Endothelial cell of umbilical vein (primary cell): ENCODE results near the gene TIMM21. TPM values are rescaled to one million over a fixed set of nuclear protein-coding genes. Genes with fewer than 3 reads are reported as not detected.

ENCODE experiments used
- BruUV-seq: library from RNA; stranded (reverse); fragments of 400-500 nt; replicated peaks from 2 replicates; lab custom pipeline; 2021; lab: Mats Ljungman, UMichigan
- CTCF ChIA-PET: fragments of 300-600, 350-600 bp; sonication (Branson Sonifier 250); formaldehyde crosslinking; loops from one replicate; lab custom pipeline; 2021; ENCODE audit warnings: antibody characterized with exemption, inconsistent platforms; lab: Charles Lee
- POLR2A ChIA-PET: fragments of 300-600, 350-600 bp; sonication (Branson Sonifier 250); formaldehyde crosslinking; loops from one replicate; lab custom pipeline; 2021; ENCODE audit warnings: antibody characterized with exemption, inconsistent platforms; lab: Charles Lee
- DNase-seq: peaks from one replicate; pipeline ENCODE4 v3.0.0-alpha.2; 2011; ENCODE audit warnings: low read depth, low spot score
- FAIRE-seq: peaks from 2 replicates; lab custom pipeline; 2011; peaks lifted over from hg19 to GRCh38; lab: Jason Lieb, UNC
- H2AFZ ChIP-seq: 2 replicates; pipeline ENCODE4 v1.6.0; 2012; ENCODE audit warnings: low read depth, low read length, control low read depth, inconsistent platforms
- H3K27ac ChIP-seq: 2 replicates; pipeline ENCODE4 v1.5.1; 2011; ENCODE audit warnings: low read depth, mild to moderate bottlenecking, control low read depth, low read length, moderate library complexity; ENCODE audit not compliant: insufficient read depth
- H3K27me3 ChIP-seq, 2 experiments: 2 replicates each; pipeline versions ENCODE4 v1.6.0 to v1.6.1; 2011; ENCODE audit warnings: low read length in 2 of 2, mixed read lengths in 1 of 2; ENCODE audit not compliant: control insufficient read depth in 2 of 2, insufficient read depth in 2 of 2
- H3K36me3 ChIP-seq, 2 experiments: 2 replicates in 1 of 2; 3 replicates in 1 of 2; pipeline ENCODE4 v1.5.1; 2011; ENCODE audit warnings: low read length in 2 of 2, mild to moderate bottlenecking in 1 of 2, moderate library complexity in 1 of 2; ENCODE audit not compliant: control insufficient read depth in 2 of 2, insufficient read depth in 2 of 2; ENCODE audit errors: extremely low read depth in 1 of 2
- H3K4me1 ChIP-seq: 3 replicates; pipeline ENCODE4 v1.5.1; 2011; ENCODE audit warnings: mild to moderate bottlenecking, low read length; ENCODE audit not compliant: control insufficient read depth, insufficient read depth; ENCODE audit errors: extremely low read depth
- H3K4me2 ChIP-seq: 2 replicates; pipeline ENCODE4 v1.6.1; 2011; ENCODE audit warnings: low read length, control low read depth, mixed read lengths; ENCODE audit not compliant: insufficient read depth
- H3K4me3 ChIP-seq, 3 experiments: fragments of 200-600 bp in 1 of 3; sonication (generic), shearing (Covaris generic) in 1 of 3; replicated peaks in 1 of 3; 2 replicates each; pipeline ENCODE4 v1.5.1; 2011 to 2016; ENCODE audit warnings: control low read depth in 3 of 3, low read length in 3 of 3, mild to moderate bottlenecking in 2 of 3, inconsistent platforms in 1 of 3, low read depth in 1 of 3, moderate library complexity in 1 of 3; ENCODE audit not compliant: insufficient read depth in 1 of 3
- H3K79me2 ChIP-seq: 2 replicates; pipeline ENCODE4 v1.6.0; 2012; ENCODE audit warnings: low read length, inconsistent platforms; ENCODE audit not compliant: control insufficient read depth, insufficient read depth
- H3K9ac ChIP-seq: replicated peaks from 2 replicates; pipeline ENCODE3; 2011; ENCODE audit warnings: low read length, control low read depth; ENCODE audit not compliant: insufficient read depth; ENCODE audit errors: extremely low read depth
- H3K9me1 ChIP-seq: replicated peaks from 3 replicates; pipeline ENCODE4 v1.6.0; 2011; ENCODE audit warnings: mild to moderate bottlenecking, low read length; ENCODE audit not compliant: control insufficient read depth, insufficient read depth; ENCODE audit errors: extremely low read depth
- H3K9me3 ChIP-seq: replicated peaks from 2 replicates; pipeline ENCODE4 v1.5.1; 2012; ENCODE audit warnings: low read length, inconsistent platforms; ENCODE audit not compliant: control insufficient read depth, insufficient read depth
- H4K20me1 ChIP-seq: replicated peaks from 2 replicates; pipeline ENCODE3; 2011; ENCODE audit warnings: mild to moderate bottlenecking, low read length; ENCODE audit not compliant: control insufficient read depth, insufficient read depth; ENCODE audit errors: extremely low read depth
- CTCF ChIP-seq, 2 donors: IDR thresholded peaks; 1 replicate in 1 of 2; 2 replicates in 1 of 2; pipeline ENCODE4 v1.5.1; 2011; ENCODE audit warnings: low read length in 2 of 2, mild to moderate bottlenecking in 2 of 2, moderate library complexity in 2 of 2, control low read depth in 1 of 2, inconsistent platforms in 1 of 2, low read depth in 1 of 2; ENCODE audit not compliant: insufficient read depth in 1 of 2; ENCODE audit errors: extremely low read depth in 1 of 2
- EZH2 ChIP-seq: IDR thresholded peaks from 2 replicates; pipeline ENCODE4 v1.6.1; 2012; ENCODE audit warnings: borderline replicate concordance, low read depth, mild to moderate bottlenecking, moderate library complexity, low read length, inconsistent platforms; ENCODE audit not compliant: severe bottlenecking
- FOS ChIP-seq: IDR thresholded peaks from 2 replicates; pipeline ENCODE4 v1.6.1; 2011; ENCODE audit warnings: mild to moderate bottlenecking, low read length, moderate library complexity, borderline replicate concordance; ENCODE audit not compliant: insufficient read depth
- GATA2 ChIP-seq: IDR thresholded peaks from 2 replicates; pipeline ENCODE4 v1.7.0; 2011; ENCODE audit warnings: low read depth, mild to moderate bottlenecking, moderate library complexity, mixed read lengths, low read length; ENCODE audit not compliant: insufficient read length, insufficient read depth
- JUN ChIP-seq: IDR thresholded peaks from 2 replicates; pipeline ENCODE4 v1.6.1; 2011; ENCODE audit warnings: borderline replicate concordance, low read depth; ENCODE audit not compliant: insufficient read length, insufficient read depth
- MAX ChIP-seq: IDR thresholded peaks from 2 replicates; pipeline ENCODE4 v1.6.1; 2011; ENCODE audit not compliant: insufficient read depth, insufficient read length
- MYC ChIP-seq: IDR thresholded peaks from one replicate; pipeline ENCODE4 v1.6.1; 2011; ENCODE audit warnings: mild to moderate bottlenecking, low read depth, low read length
- POLR2A ChIP-seq: IDR thresholded peaks from 2 replicates; pipeline ENCODE4 v1.6.1; 2012; ENCODE audit warnings: low read depth, mild to moderate bottlenecking, control low read depth, low read length
- POLR2AphosphoS5 ChIP-seq: IDR thresholded peaks from 2 replicates; pipeline ENCODE4 v1.6.1; 2012; ENCODE audit warnings: low read depth, mild to moderate bottlenecking, control low read depth, low read length, moderate library complexity; ENCODE audit not compliant: insufficient read depth
- dilution Hi-C: fragments of 300-500 bp; cut with MboI; formaldehyde crosslinking; loops from one replicate; pipeline ENCODE4 v1.15.0; 2019; ENCODE audit warnings: low sequenced_read_pairs; ENCODE audit not compliant: extremely low pct_ligation_motif_present
- intact Hi-C: fragments of 100-400 bp; cut with micrococcal nuclease; formaldehyde crosslinking; loops from one replicate; pipeline ENCODE4 v1.10.0; 2022
- polyA plus RNA-seq, 4 experiments: library from polyadenylated mRNA; depleted of rRNA in 3 of 4; stranded (reverse) in 3 of 4; unstranded in 1 of 4; fragments of >200 nt; gene quantifications; 2 replicates each; pipeline versions ENCODE4 v1.2.1 to v1.2.3, GENCODE V29; 2011 to 2012; ENCODE audit warnings: missing spikeins in 1 of 4
- total RNA-seq: library from RNA; stranded (reverse); gene quantifications from 2 replicates; pipeline ENCODE4 v1.2.3, GENCODE V29; 2021

The TIMM21 gene
- total and polyA plus RNA-seq, 2 donors (not counting 3 experiments of a cell fraction or from before 2014, with no cell fraction given): 22.9 to 38.9 TPM

DNA sequence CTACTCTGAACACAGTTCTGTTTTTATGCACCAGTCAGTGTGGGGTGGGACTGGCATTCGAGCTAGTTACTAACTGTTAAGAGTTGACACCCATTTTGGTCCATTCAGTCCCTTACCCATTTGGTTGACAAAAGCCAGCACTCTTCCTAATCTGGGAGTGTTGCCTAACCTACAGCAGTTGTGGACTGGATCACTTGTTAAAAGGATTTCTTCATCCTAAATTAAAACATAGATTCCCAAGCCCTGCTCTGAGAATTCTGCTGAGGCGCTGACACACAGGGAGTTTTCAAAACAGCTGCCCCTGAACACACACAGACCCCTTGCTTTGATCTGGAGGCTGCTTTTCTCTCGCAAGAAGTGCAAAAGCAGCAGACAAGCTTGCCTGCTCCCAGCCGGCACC, 6.4 kb downstream of the TIMM21 start:
- Histone ChIP-seq H3K36me3 (peaks cover 12 to 16% of the 10 kb centered on the region in 2 experiments), H3K4me3 (no peak overlapping the region), H2AFZ (no peak overlapping the region), H3K9me3 (no peaks in the 10 kb centered on the region), H3K4me2 (no peak overlapping the region), H3K9me1 (no peaks in the 10 kb centered on the region), H4K20me1 (no peaks in the 10 kb centered on the region), H3K9ac (no peak overlapping the region), H3K27ac (no peak overlapping the region), H3K79me2 (peaks cover 45% of the 10 kb centered on the region), H3K27me3 (no peaks in the 10 kb centered on the region), H3K4me1 (peaks cover 9% of the 10 kb centered on the region)
- no peak for FAIRE-seq
- intact Hi-C loops: no loop called here
- CTCF ChIA-PET: no interaction called here
- no peak for DNase-seq
- POLR2A ChIA-PET: no interaction called here
- no peak for TF ChIP-seq MAX
- no peak for TF ChIP-seq CTCF (IDR thresholded peaks at IDR 0.05; ENCODE audit: extremely low read depth in 1 of 2, insufficient read depth in 1 of 2, low read depth in 1 of 2, low read length in 2 of 2)
- no peak for TF ChIP-seq EZH2
- dilution Hi-C loops: no loop called here
- no TSS peak for BruUV-seq

GRCh38 chr18:74155276-74155675, 7.0 kb downstream of the TIMM21 start:
- TF ChIP-seq GATA2: no peak
- no peak for TF ChIP-seq FOS
- TF ChIP-seq CTCF (IDR thresholded peaks at IDR 0.05; ENCODE audit: extremely low read depth in 1 of 2, insufficient read depth in 1 of 2, low read depth in 1 of 2, low read length in 2 of 2): no peak
- no peak for TF ChIP-seq POLR2AphosphoS5
- no peak for TF ChIP-seq POLR2A
- no peak for TF ChIP-seq MAX
- no peak for TF ChIP-seq MYC
- no peak for TF ChIP-seq JUN
- TF ChIP-seq EZH2: no peak
- H3K79me2 ChIP-seq: peaks cover 39% of the 10 kb centered on the region
- H3K27me3 ChIP-seq: no peaks in the 10 kb centered on the region
- H3K4me2 ChIP-seq: no peak overlapping the region
- no peak overlapping the region for H3K27ac ChIP-seq
- H3K9me3 ChIP-seq: no peaks in the 10 kb centered on the region
- no peak overlapping the region for H2AFZ ChIP-seq
- no peak for DNase-seq
- BruUV-seq: no TSS peak
- peaks cover 3% of the 10 kb centered on the region for H3K4me1 ChIP-seq
- CTCF ChIA-PET: no interaction called here
- intact Hi-C loops (no loop called here), dilution Hi-C loops (no loop called here)
- H3K4me3 ChIP-seq: no peak overlapping the region
- peaks cover 12 to 16% of the 10 kb centered on the region in 2 experiments for H3K36me3 ChIP-seq
- no peak overlapping the region for H3K9ac ChIP-seq
- no peaks in the 10 kb centered on the region for H4K20me1 ChIP-seq
- POLR2A ChIA-PET: no interaction called here
- FAIRE-seq: no peak
- no peaks in the 10 kb centered on the region for H3K9me1 ChIP-seq
